Activated B cell treated with CpG ODN at 0.5 μM for 24 hours (primary cell): Measurements from ENCODE around the gene CRELD2. TPM values are rescaled to one million over a fixed set of nuclear protein-coding genes. Genes with fewer than 3 reads are reported as not detected.

Experiments
- ATAC-seq: fragments of 200-7000 bp; cut with Tn5 transposase; one replicate; pipeline ENCODE4 v1.10.0; 2021; ENCODE audit warnings: low read depth, mild to moderate bottlenecking, moderate library complexity
- CTCF ChIA-PET: fragments of 350-600 bp; sonication (Branson Sonifier 250); formaldehyde crosslinking; loops from one replicate; lab custom pipeline; 2021; ENCODE audit warnings: antibody characterized with exemption; lab: Charles Lee
- POLR2A ChIA-PET: fragments of 350-600 bp; sonication (Branson Sonifier 250); formaldehyde crosslinking; loops from one replicate; lab custom pipeline; 2021; ENCODE audit warnings: antibody characterized with exemption; lab: Charles Lee
- DNase-seq: peaks from one replicate; pipeline ENCODE4 v3.0.0; 2022
- H3K27ac Mint-ChIP-seq: one replicate; pipeline ENCODE4 v1.8.0; 2020; ENCODE audit warnings: mixed read lengths
- H3K27me3 Mint-ChIP-seq: one replicate; pipeline ENCODE4 v1.8.0; 2021; ENCODE audit warnings: mixed read lengths
- H3K36me3 Mint-ChIP-seq: one replicate; pipeline ENCODE4 v1.8.0; 2021; ENCODE audit warnings: low read depth, mixed read lengths
- H3K4me1 Mint-ChIP-seq: one replicate; pipeline ENCODE4 v1.8.0; 2021; ENCODE audit warnings: mixed read lengths
- H3K4me3 Mint-ChIP-seq: one replicate; pipeline ENCODE4 v1.8.0; 2020; ENCODE audit warnings: mild to moderate bottlenecking, mixed read lengths
- H3K9me3 Mint-ChIP-seq: one replicate; pipeline ENCODE4 v1.8.0; 2020; ENCODE audit warnings: mixed read lengths
- CTCF ChIP-seq: fragments of 200-600 bp; IDR thresholded peaks from one replicate; pipeline ENCODE4 v1.8.0; 2022; ENCODE audit warnings: antibody characterized with exemption, mild to moderate bottlenecking
- intact Hi-C: fragments of 100-400 bp; cut with micrococcal nuclease; formaldehyde crosslinking; loops from one replicate; pipeline ENCODE4 v1.15.1; 2024
- total RNA-seq: library from RNA; stranded (reverse); gene quantifications from 2 replicates; pipeline ENCODE4 v1.2.3, GENCODE V29; 2022

The CRELD2 gene
- total RNA-seq, 1 donor from 2014 or later, result 44.5 TPM

DNA sequence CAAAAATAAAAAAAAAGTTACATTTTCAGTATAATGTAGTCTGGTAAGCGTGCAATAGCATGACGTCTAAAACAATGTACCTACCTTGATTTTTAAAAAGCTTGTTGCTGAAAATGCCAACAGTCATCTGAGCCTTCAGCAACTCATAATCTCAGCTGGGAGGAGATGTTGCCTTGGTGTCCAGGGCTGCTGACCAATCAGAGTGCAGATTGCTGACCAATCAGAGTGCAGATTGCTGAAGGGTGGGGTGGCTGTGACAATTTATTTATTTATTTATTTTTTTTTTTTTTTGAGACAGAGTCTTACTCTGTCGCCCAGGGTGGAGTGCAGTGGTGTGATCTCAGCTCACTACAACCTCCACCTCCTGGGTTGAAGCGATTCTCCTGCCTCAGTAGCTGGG lies 47.0 kb upstream of the CRELD2 start:
- Mint-ChIP-seq H3K4me3 (no peak overlapping the region), H3K4me1 (peaks cover 8% of the 10 kb centered on the region), H3K27ac (no peak overlapping the region), H3K27me3 (no peaks in the 10 kb centered on the region), H3K36me3 (peaks cover 34% of the 10 kb centered on the region), H3K9me3 (peaks cover 16% of the 10 kb centered on the region)
- DNase-seq, result no peak
- no peak for ATAC-seq
- POLR2A ChIA-PET, result no interaction called here
- intact Hi-C loops, result no loop called here
- TF ChIP-seq CTCF, result no peak
- CTCF ChIA-PET, result no interaction called here

DNA sequence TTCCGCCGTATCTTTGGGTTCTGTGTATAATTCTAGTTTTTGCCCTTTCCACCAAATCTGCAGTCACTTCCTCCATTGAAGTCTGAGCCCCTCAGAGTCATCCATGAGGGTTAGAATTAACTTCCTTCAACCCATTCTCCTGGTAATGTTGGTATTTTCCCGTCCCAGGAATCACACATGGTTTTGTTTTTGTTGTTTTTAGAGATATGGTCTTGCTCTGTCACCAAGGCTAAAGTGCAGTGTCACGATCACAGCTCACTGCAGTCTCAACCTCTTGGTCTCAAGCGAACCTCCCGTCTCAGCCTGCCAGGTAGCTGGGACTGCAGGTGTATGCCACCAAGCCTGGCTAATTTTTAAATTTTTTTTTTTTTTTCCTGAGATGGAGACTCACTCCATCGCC lies 46.1 kb upstream of the CRELD2 start:
- peaks cover 29% of the 10 kb centered on the region for H3K36me3 Mint-ChIP-seq

GRCh38 chr22:49873228-49873940 lies 45.0 kb upstream of the CRELD2 start:
- H3K4me3 Mint-ChIP-seq, result no peak overlapping the region
- ATAC-seq (no peak), DNase-seq (no peak)
- intact Hi-C loops, result no loop called here
- no peak overlapping the region for H3K27ac Mint-ChIP-seq
- ChIA-PET CTCF (no interaction called here), POLR2A (no interaction called here)
- H3K27me3 Mint-ChIP-seq, result no peaks in the 10 kb centered on the region
- peaks cover 28% of the 10 kb centered on the region for H3K36me3 Mint-ChIP-seq
- H3K9me3 Mint-ChIP-seq, result peaks cover 8% of the 10 kb centered on the region
- H3K4me1 Mint-ChIP-seq, result peaks cover 7% of the 10 kb centered on the region
- TF ChIP-seq CTCF, result no peak

More for the DNA sequence above, 46.1 kb upstream of the CRELD2 start:
- ATAC-seq (no peak), DNase-seq (no peak)
- H3K4me1 Mint-ChIP-seq, result peaks cover 5% of the 10 kb centered on the region
- intact Hi-C loops, result no loop called here
- H3K27ac Mint-ChIP-seq, result no peak overlapping the region
- CTCF ChIA-PET, result no interaction called here
- no peak for TF ChIP-seq CTCF
- H3K9me3 Mint-ChIP-seq, result peaks cover 8% of the 10 kb centered on the region
- H3K4me3 Mint-ChIP-seq, result no peak overlapping the region
- POLR2A ChIA-PET, result no interaction called here
- H3K27me3 Mint-ChIP-seq, result no peaks in the 10 kb centered on the region

- Mint-ChIP-seq H3K9me3 (no peaks in the 10 kb centered on the region), H3K27ac (no peak overlapping the region), H3K4me1 (peaks cover 16% of the 10 kb centered on the region), H3K36me3 (peaks cover 15% of the 10 kb centered on the region), H3K4me3 (no peak overlapping the region), H3K27me3 (no peaks in the 10 kb centered on the region)
- DNase-seq (no peak), ATAC-seq (no peak)
- CTCF ChIA-PET, result no interaction called here
- intact Hi-C loops, result no loop called here
- TF ChIP-seq CTCF, result no peak
- POLR2A ChIA-PET, result no interaction called here
Measured at GRCh38 chr22:49877642-49878041, 40.8 kb upstream of the CRELD2 start.

DNA sequence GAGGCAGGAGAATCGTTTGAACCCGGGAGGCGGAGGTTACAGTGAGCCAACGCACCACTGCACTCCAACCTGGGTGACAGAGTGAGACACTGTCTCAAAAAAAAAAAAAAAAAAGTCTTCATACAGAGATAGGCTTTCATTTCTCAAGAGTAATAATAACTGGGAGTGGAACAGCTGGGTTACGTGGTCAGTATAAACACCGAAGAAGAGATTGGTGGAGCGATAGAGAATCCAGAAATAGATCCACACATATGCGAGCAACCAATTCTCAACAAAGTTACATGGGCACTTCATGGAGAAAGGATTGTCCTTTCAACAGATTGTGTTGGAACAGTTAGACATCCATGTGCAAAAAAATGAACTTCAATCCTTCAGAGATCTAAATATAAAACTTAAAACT lies 40.2 kb upstream of the CRELD2 start:
- Mint-ChIP-seq H3K9me3 (no peaks in the 10 kb centered on the region), H3K27me3 (no peaks in the 10 kb centered on the region), H3K4me3 (no peak overlapping the region), H3K4me1 (peaks cover 16% of the 10 kb centered on the region), H3K36me3 (peaks cover 19% of the 10 kb centered on the region), H3K27ac (no peak overlapping the region)
- DNase-seq (no peak), ATAC-seq (no peak)
- intact Hi-C loops, result no loop called here
- POLR2A ChIA-PET, result no interaction called here
- CTCF ChIA-PET, result no interaction called here
- no peak for TF ChIP-seq CTCF
